HG02642 (cell line): Measurements from ENCODE around the gene IER5L.

Experiments
- ATAC-seq: cut with Tn5 transposase; IDR thresholded peaks from one replicate; pipeline ENCODE4 v1.9.1; 2021; ENCODE audit warnings: mild to moderate bottlenecking; ENCODE audit not compliant: unreplicated experiment, poor library complexity

Gene IER5L

GRCh38 chr9:129177791-129178567, at the start of gene IER5L:
Gene IER5L, minus strand, starts transcription at chr9:129178261. Its CDS starts 209 bp downstream, at chr9:129178052.
- ATAC-seq = peak; percentile 84

DNA sequence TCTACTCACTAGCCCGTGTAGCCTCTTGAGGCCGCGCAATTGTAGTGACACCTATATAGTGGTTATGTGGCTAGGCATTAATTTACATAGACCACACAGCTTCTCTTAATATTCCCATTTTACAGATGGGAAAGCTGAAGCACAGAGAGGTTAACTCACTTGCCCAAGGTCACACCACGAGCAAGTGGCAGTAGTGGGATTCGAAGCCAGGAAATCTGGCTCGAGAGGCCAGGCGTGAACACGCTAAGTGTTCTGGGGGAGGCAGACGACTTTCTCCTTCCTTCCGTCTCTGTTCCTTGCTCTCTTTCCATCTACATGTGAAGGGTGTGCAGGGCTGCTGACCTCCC, 49.8 kb upstream of the IER5L start:
- ATAC-seq = no peak

GRCh38 chr9:129225815-129226214, 47.8 kb upstream of the IER5L start:
- ATAC-seq = no peak

DNA sequence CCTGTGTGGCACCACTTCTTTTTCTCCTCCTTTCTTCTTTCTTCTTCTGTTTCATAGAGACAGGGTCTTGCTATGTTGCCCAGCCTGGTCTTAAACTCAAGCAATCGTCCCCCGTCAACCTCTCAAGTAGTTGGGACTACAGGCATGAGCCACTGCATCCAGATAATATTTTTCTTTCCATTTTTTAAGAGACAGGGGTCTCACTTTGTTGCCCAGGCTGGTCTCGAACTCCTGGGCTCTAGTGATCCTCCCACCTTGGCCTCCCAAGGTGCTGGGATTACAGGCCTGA, 47.4 kb upstream of the IER5L start:
- ATAC-seq = no peak

GRCh38 chr9:129224618-129225489, 46.8 kb upstream of the IER5L start:
- no peak for ATAC-seq

DNA sequence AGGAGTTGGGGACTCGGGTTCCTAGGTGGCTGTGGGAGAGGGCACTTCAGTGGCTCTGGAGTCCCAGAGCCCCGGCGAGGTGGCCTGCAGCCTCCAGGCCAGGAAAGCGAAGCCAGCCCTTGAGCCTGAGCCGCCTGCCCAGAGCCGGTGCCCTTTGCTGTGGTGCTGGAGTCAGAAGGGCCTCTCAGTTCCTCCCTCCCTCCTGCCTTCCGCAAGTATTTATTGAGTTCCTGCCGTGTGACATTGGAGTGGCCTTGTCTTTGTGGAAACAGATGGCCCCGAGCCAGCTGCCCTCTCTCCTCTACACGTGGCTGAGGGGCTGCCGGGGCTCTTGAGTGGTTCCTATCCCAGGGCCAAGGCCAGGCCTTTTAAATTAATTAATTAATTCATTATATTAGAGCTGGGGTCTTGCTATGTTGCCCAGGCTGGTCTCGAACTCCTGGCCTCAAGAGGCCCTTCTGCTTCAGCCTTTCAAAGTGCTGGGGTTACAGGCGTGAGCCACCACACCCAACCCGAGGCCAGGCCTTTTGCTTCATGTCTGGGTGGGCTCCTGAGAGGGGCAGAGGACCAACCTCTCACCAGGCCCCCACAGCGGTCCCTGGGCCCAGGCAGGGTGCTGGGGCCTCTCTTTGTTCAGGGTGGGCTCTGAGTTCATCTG, 45.6 kb upstream of the IER5L start:
- ATAC-seq = no peak

DNA sequence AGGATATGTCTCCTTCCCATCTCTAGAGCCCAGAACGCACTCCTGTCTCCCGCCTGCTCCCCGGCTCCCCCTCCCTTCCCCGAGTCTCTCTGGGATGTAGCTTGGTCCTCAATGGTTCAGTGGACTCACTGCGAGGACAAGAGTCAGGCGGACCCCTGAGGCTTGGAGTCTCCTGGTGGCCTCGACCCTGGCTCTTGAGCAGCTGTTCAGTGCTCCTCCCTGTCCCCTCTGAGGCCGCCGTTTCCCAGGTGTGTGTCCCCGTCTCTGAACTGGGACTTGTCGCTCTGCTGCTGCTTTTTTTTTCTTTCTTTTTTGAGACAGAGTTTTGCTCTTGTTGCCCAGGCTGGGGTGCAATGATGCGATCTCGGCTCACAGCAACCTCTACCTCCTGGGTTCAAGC, 44.8 kb upstream of the IER5L start:
- ATAC-seq = no peak

- no peak for ATAC-seq
Measured at GRCh38 chr9:129221979-129222635, 44.0 kb upstream of the IER5L start.

DNA sequence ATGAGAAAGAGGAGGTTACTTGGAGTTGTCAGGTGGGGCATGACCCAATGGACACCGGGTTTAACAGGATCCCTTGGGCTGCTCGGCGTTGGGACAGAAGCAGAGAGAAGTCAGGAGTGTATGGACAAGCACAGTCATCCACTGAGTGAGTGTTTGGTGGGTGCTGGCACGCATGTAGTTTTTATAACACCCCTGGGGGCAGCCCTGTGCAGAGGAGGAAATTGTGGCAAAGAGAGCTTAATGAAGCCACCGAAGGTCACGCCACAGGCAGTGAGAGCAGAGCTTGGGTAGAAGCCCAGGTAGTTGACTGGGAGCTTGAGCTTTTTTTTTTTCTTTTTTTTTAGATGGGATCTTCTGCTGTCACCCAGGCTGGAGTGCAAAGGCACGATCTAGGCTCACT, 43.2 kb upstream of the IER5L start:
- ATAC-seq = no peak

DNA sequence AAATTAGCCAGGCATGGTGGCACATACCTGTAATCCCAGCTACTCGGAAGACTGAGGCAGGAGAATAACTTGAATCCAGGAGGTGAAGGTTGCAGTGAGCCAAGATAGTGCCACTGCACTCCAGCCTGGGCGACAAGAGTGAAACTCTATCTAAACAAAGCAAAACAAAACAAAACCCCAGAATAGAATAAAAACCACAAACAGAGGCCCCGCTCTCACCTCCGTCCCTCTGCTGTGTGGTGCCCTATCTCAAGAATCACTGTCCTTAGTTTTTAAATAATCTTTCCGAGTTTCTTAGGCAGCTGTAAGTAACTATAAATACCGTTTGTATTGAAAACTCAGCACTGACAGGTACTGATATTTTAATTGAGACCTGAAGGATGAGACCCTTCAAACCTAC, 42.7 kb upstream of the IER5L start:
- no peak for ATAC-seq

DNA sequence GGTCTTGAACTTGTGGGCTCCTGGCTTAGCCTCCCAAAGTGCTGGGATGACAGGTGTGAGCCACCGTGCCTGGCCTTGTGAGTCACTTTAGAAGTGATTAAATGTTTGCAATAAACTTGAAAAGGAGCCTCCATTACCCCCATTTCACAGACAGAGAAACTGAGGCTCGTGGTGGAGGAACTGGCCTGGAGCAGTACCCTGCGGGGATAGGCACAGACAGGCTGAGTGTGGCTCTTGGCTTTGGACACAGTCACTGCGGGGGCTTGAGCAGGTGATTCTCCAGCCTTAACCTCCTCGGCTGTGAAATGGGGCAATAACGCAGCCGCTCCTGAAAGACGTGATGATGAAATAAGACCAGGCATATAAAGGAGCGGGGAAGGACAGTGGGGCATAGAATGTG, 40.9 kb upstream of the IER5L start:
- no peak for ATAC-seq

GRCh38 chr9:129218272-129218625, 40.2 kb upstream of the IER5L start:
- no peak for ATAC-seq

- ATAC-seq = no peak
Measured at GRCh38 chr9:129213551-129213950, 35.5 kb upstream of the IER5L start.

DNA sequence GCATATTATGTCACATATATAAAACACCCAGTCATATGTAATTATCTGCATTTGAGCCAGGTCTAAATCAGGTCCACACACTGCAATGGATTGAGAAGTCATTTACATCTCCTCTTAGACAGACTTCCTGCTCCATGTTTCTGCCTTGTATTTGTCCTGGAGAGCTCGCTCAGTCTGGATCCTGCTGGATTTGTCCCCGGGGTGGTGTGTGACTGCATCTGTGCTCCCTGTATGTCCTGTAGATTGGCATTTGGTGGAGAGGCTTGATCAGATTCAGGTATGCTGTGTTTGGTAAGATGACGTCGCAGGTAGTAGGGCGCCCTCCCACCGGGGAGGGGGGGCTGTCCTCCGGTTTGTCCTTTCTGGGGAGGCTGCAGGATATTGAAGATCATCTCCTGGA, 33.6 kb upstream of the IER5L start:
- ATAC-seq = no peak

DNA sequence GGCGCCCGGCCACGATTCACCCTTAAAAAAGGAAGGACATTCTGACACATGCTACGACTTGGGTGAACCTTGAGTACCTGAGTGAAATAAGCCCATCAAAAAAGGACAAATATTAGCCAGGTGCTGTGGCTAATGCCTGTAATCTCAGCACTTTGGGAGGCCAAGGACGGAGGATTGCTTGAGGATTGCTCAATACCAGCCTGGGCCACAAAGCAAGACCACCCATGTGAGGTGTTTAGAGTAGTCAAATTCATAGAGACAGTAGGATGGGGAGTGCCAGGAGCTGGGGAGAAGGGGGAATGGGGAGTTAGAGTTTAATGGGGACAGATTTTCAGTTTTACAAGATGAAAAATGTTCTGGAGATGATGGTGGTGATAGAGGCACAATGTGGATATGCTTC, 32.1 kb upstream of the IER5L start:
- ATAC-seq = no peak

- no peak for ATAC-seq
Measured at GRCh38 chr9:129209580-129209979, 31.5 kb upstream of the IER5L start.

GRCh38 chr9:129209109-129209508, 31.0 kb upstream of the IER5L start:
- ATAC-seq = no peak

- no peak for ATAC-seq
Measured at GRCh38 chr9:129208207-129209032, 30.4 kb upstream of the IER5L start.

- ATAC-seq = no peak
Measured at GRCh38 chr9:129206905-129207304, 28.8 kb upstream of the IER5L start.

DNA sequence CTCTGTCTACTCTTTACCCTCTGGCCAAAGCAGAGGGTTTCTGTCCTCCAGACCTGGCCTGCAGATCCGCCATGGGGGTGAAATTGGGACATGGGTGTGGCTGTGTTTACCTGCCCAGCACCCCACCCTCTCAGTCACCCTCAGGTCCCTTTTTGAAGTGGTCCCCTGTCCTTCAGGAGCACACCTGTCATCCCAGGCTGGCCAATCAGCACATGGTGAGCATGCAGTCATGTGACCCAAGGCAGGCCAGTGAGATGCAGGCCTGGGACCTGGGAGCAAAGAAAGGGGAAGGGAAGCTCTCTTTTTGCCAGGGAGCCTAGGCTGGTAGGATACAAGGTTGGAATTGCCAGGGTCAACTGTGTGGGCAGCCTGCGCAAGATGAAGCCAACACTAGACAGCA, 28.3 kb upstream of the IER5L start:
- ATAC-seq = no peak
